HG03565 (cell line): ENCODE measurements around the gene COL20A1.

Experiments used
- ATAC-seq: cut with Tn5 transposase; IDR thresholded peaks from one replicate; pipeline ENCODE4 v1.9.1; 2021; ENCODE audit warnings: mild to moderate bottlenecking, moderate library complexity; ENCODE audit not compliant: unreplicated experiment

The COL20A1 gene

GRCh38 chr20:63317601-63318291, 24.8 kb downstream of the COL20A1 start:
- no peak for ATAC-seq

- ATAC-seq: no peak
Observed at GRCh38 chr20:63318391-63319163, 25.6 kb downstream of the COL20A1 start.

GRCh38 chr20:63319164-63320040, 26.4 kb downstream of the COL20A1 start:
- no peak for ATAC-seq

- ATAC-seq: no peak
Observed at GRCh38 chr20:63320041-63320511, 27.1 kb downstream of the COL20A1 start.

- ATAC-seq: no peak
Observed at GRCh38 chr20:63320616-63321147, 27.7 kb downstream of the COL20A1 start.

GRCh38 chr20:63321148-63321831, 28.3 kb downstream of the COL20A1 start:
- ATAC-seq: no peak

- no peak for ATAC-seq
Observed at GRCh38 chr20:63322146-63322932, 29.4 kb downstream of the COL20A1 start.

- ATAC-seq: no peak
Observed at GRCh38 chr20:63322933-63323273, 29.9 kb downstream of the COL20A1 start.

GRCh38 chr20:63323357-63323981, 30.5 kb downstream of the COL20A1 start:
- ATAC-seq: no peak

- ATAC-seq: no peak
Observed at GRCh38 chr20:63325021-63325471, 32.1 kb downstream of the COL20A1 start.

- no peak for ATAC-seq
Observed at GRCh38 chr20:63325554-63326313, 32.7 kb downstream of the COL20A1 start.

- ATAC-seq: no peak
Observed at GRCh38 chr20:63326314-63327230, 33.6 kb downstream of the COL20A1 start.

GRCh38 chr20:63327231-63327745, 34.3 kb downstream of the COL20A1 start:
- ATAC-seq: no peak

- no peak for ATAC-seq
Observed at GRCh38 chr20:63328026-63328700, 35.2 kb downstream of the COL20A1 start.

GRCh38 chr20:63328718-63329275, 35.8 kb downstream of the COL20A1 start:
- ATAC-seq: no peak

- ATAC-seq: no peak
Observed at GRCh38 chr20:63329331-63330083, 36.5 kb downstream of the COL20A1 start.
